Gastrocnemius medialis (tissue), 4 donors: ENCODE data around the gene ST8SIA2. TPM values are rescaled to one million over a fixed set of nuclear protein-coding genes. Genes with fewer than 3 reads are reported as not detected.

ENCODE experiments used
- ATAC-seq, 2 donors: fragments of 150-250 bp; one replicate each; pipeline ENCODE4 v1.9.1; 2016
- DNase-seq, 2 donors: peaks; one replicate each; pipeline ENCODE4 v3.0.0-alpha.2; 2019
- H3K27ac ChIP-seq, 4 donors: fragments of 200-600 bp; sonication (generic); 1 replicate in 1 of 4; 2 replicates in 3 of 4; pipeline ENCODE4 v1.5.1; 2016 to 2018; ENCODE audit warnings: mild to moderate bottlenecking in 2 of 4, moderate library complexity in 1 of 4
- H3K27me3 ChIP-seq, 3 donors: fragments of 200-600 bp; sonication (generic) in 2 of 3; 1 replicate in 1 of 3; 2 replicates in 2 of 3; pipeline versions ENCODE4 v1.5.1 to v1.6.0; 2016 to 2019; ENCODE audit warnings: mild to moderate bottlenecking in 1 of 3, moderate library complexity in 1 of 3
- H3K36me3 ChIP-seq, 2 donors: fragments of 200-600 bp; sonication (generic) in 1 of 2; one replicate each; pipeline ENCODE4 v1.5.1; 2017 to 2018
- H3K4me1 ChIP-seq, 2 donors: fragments of 200-600 bp; sonication (generic) in 1 of 2; one replicate each; pipeline ENCODE4 v1.5.1; 2016 to 2017; ENCODE audit warnings: mild to moderate bottlenecking in 2 of 2
- H3K4me3 ChIP-seq, 4 donors: fragments of 200-600 bp; sonication (generic) in 3 of 4; 1 replicate in 1 of 4; 2 replicates in 3 of 4; pipeline ENCODE4 v1.5.1; 2016 to 2019; ENCODE audit warnings: mild to moderate bottlenecking in 2 of 4
- H3K9me3 ChIP-seq, 3 donors: fragments of 200-600 bp; sonication (generic) in 2 of 3; 1 replicate in 1 of 3; 2 replicates in 2 of 3; pipeline ENCODE4 v1.5.1; 2016 to 2019
- POLR2A ChIP-seq, 2 donors: fragments of 450-650 bp; IDR thresholded peaks; one replicate each; pipeline ENCODE4 v1.6.1; 2017; ENCODE audit warnings: antibody characterized with exemption in 2 of 2, mild to moderate bottlenecking in 2 of 2, moderate library complexity in 2 of 2
- in situ Hi-C, 4 donors: fragments of 200-750 bp; cut with MboI; loops; one replicate each; pipeline versions ENCODE4 v1.15.0 to v1.8.0; 2017; ENCODE audit warnings: low sequenced_read_pairs in 4 of 4
- intact Hi-C: fragments of 100-400 bp; cut with DNase I; formaldehyde crosslinking; loops from one replicate; pipeline ENCODE4 v1.15.1; 2023; ENCODE audit warnings: low total_unique reads
- total RNA-seq, 4 donors: library from RNA; depleted of rRNA; stranded (reverse); fragments of >200 nt; gene quantifications; one replicate each; pipeline versions ENCODE4 v1.1.0 to v1.2.3, GENCODE V29; 2016
- TF ChIP-seq, protein P1 (sequence below), 5 experiments: fragments of 450-650 bp in 3 of 5; fragments of 200-600 bp in 2 of 5; sonication (generic) in 2 of 5; IDR thresholded peaks in 4 of 5; conservative IDR thresholded peaks in 1 of 5; 1 replicate in 4 of 5; 2 replicates in 1 of 5; pipeline ENCODE4 v1.5.1; 2016 to 2019; ENCODE audit warnings: antibody characterized with exemption in 5 of 5, mild to moderate bottlenecking in 3 of 5, moderate library complexity in 3 of 5

ST8SIA2 gene
- total RNA-seq, 4 donors from 2014 or later, result not detected

DNA sequence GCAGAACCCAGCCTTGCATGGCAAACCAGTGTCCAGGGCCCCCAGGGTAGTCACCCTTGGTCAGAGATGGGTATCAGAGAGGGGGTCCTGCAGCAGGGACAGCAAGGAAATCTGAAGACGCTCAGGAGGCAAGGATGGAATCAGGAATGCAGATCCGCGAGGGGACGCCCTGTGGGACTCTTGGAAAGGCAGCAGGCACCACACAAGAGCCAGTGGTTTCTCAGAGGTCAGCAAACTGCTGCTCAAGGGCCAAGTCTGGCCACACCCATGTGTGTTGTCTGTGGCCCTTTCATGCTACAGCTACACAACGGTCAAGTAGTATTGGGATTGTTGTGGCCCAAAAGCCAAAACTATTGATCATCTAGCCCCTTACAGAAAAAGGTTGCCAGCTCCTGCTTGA lies 69.7 kb downstream of the ST8SIA2 start:
- no peak overlapping the region for H3K4me3 ChIP-seq
- H3K36me3 ChIP-seq, result no peaks in the 10 kb centered on the region
- no peaks in the 10 kb centered on the region for H3K27me3 ChIP-seq
- no peaks in the 10 kb centered on the region for H3K4me1 ChIP-seq
- intact Hi-C loops, result no loop called here
- no peak for DNase-seq
- H3K27ac ChIP-seq, result no peak overlapping the region
- ATAC-seq, result no peak
- no peaks in the 10 kb centered on the region for H3K9me3 ChIP-seq
- TF ChIP-seq, protein P1, sequence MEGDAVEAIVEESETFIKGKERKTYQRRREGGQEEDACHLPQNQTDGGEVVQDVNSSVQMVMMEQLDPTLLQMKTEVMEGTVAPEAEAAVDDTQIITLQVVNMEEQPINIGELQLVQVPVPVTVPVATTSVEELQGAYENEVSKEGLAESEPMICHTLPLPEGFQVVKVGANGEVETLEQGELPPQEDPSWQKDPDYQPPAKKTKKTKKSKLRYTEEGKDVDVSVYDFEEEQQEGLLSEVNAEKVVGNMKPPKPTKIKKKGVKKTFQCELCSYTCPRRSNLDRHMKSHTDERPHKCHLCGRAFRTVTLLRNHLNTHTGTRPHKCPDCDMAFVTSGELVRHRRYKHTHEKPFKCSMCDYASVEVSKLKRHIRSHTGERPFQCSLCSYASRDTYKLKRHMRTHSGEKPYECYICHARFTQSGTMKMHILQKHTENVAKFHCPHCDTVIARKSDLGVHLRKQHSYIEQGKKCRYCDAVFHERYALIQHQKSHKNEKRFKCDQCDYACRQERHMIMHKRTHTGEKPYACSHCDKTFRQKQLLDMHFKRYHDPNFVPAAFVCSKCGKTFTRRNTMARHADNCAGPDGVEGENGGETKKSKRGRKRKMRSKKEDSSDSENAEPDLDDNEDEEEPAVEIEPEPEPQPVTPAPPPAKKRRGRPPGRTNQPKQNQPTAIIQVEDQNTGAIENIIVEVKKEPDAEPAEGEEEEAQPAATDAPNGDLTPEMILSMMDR (IDR thresholded peaks at IDR 0.05 in 4 of 5, conservative IDR thresholded peaks at IDR 0.05 in 1 of 5), result no peak
- no peak for TF ChIP-seq POLR2A (IDR thresholded peaks at IDR 0.05)
- in situ Hi-C loops, result no loop called here

DNA sequence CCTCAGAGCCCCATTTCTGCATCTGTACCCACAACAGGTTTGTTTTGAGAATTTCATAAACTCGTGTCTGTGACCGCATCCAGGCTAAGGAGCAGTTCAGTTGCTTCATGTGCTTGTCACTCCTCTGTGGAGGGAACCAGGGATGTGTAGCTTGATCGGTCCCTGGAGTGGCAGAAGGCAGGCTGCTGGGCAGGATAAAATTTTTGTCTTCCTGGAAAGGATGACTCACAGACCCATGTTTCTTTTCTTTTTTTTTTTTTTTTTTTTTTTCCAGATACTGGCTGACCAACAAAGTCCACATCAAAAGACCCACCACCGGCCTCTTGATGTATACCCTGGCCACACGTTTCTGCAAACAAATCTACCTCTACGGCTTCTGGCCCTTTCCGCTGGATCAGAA lies 70.1 kb downstream of the ST8SIA2 start:
- TF ChIP-seq, protein P1 (IDR thresholded peaks at IDR 0.05 in 4 of 5, conservative IDR thresholded peaks at IDR 0.05 in 1 of 5), result no peak
- no peak for TF ChIP-seq POLR2A (IDR thresholded peaks at IDR 0.05)
- ATAC-seq (no peak), DNase-seq (no peak)
- H3K4me1 ChIP-seq, result no peaks in the 10 kb centered on the region
- H3K9me3 ChIP-seq, result no peaks in the 10 kb centered on the region
- H3K36me3 ChIP-seq, result no peaks in the 10 kb centered on the region
- intact Hi-C loops (no loop called here), in situ Hi-C loops (no loop called here)
- no peak overlapping the region for H3K27ac ChIP-seq
- no peak overlapping the region for H3K4me3 ChIP-seq
- no peaks in the 10 kb centered on the region for H3K27me3 ChIP-seq

DNA sequence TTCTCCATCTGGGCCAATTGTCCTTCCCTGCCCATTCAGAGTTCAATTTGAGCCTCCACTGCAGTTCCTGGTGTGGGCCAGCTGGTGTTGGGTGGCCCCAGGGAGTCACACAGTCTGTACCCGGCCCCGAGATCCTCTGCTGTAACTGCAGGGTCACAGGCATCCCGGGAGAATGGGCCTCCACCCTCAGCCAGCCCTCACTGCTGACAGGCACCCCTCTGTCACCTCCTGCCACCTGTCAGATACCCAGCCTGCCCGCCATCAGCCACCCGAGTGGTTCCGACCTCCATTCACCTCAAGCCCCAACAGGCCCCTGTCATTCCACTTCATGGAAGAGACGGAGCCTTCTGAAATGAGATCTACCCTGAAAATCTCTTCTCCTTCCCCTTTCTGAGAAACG lies 73.2 kb downstream of the ST8SIA2 start:
- no peaks in the 10 kb centered on the region for H3K9me3 ChIP-seq
- ATAC-seq (no peak), DNase-seq (no peak)
- no peak overlapping the region for H3K4me3 ChIP-seq
- no peaks in the 10 kb centered on the region for H3K4me1 ChIP-seq
- H3K27me3 ChIP-seq, result no peaks in the 10 kb centered on the region
- no peak overlapping the region for H3K27ac ChIP-seq
- intact Hi-C loops (no loop called here), in situ Hi-C loops (no loop called here)
- no peak for TF ChIP-seq POLR2A (IDR thresholded peaks at IDR 0.05)
- TF ChIP-seq, protein P1 (IDR thresholded peaks at IDR 0.05 in 4 of 5, conservative IDR thresholded peaks at IDR 0.05 in 1 of 5), result no peak
- H3K36me3 ChIP-seq, result no peaks in the 10 kb centered on the region

DNA sequence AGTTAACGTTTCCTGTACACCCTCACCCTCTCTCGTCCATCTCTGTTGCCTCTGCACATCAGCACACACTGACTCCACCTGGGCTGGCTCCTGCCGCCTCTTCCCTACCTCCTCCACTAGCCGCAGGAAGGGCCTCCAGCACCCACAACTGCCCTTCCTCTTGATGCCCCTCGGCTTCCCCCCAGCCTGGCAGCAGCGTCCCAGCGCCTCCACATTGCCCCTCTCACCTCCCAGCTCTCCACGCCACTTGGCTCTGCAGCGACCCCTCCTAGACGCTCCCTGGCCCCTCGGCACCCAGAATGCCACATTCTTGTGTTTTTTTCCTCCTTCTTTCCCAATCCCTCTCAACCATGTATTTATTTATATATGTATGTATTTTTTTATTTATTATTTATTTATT lies 73.6 kb downstream of the ST8SIA2 start:
- in situ Hi-C loops, result no loop called here

DNA sequence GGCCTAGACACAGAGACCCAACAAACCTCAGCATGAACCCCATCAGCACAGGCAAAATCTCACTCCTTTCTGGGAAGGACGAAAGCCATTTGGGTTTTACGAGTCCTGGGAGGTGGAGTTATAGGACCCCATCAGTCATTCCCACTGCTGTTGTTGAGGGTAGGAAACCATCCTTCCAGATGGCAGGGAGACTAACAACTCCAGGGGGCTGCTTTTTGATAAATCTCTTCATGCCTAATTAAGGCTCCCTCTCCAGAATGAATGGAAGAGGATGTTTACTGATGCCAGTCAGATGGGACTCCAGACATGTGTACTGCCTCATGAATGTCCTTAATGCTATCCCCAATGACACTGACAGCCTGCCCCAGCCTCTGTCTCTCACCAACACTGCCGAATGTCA lies 75.3 kb downstream of the ST8SIA2 start:
- H3K4me1 ChIP-seq, result no peaks in the 10 kb centered on the region
- no peaks in the 10 kb centered on the region for H3K9me3 ChIP-seq
- no peaks in the 10 kb centered on the region for H3K36me3 ChIP-seq
- intact Hi-C loops, result no loop called here
- H3K27me3 ChIP-seq, result no peaks in the 10 kb centered on the region
- in situ Hi-C loops, result no loop called here
- ATAC-seq (no peak), DNase-seq (no peak)
- TF ChIP-seq, protein P1 (IDR thresholded peaks at IDR 0.05 in 4 of 5, conservative IDR thresholded peaks at IDR 0.05 in 1 of 5), result no peak
- no peak overlapping the region for H3K27ac ChIP-seq
- no peak overlapping the region for H3K4me3 ChIP-seq

More for the DNA sequence above, 73.6 kb downstream of the ST8SIA2 start:
- no peak overlapping the region for H3K4me3 ChIP-seq
- H3K9me3 ChIP-seq, result no peaks in the 10 kb centered on the region
- H3K27me3 ChIP-seq, result no peaks in the 10 kb centered on the region
- intact Hi-C loops, result no loop called here
- no peak overlapping the region for H3K27ac ChIP-seq
- H3K36me3 ChIP-seq, result no peaks in the 10 kb centered on the region
- no peak for DNase-seq
- ATAC-seq, result no peak
- H3K4me1 ChIP-seq, result no peaks in the 10 kb centered on the region
- TF ChIP-seq POLR2A (IDR thresholded peaks at IDR 0.05), result no peak
- TF ChIP-seq, protein P1 (IDR thresholded peaks at IDR 0.05 in 4 of 5, conservative IDR thresholded peaks at IDR 0.05 in 1 of 5), result no peak
